ENCODE results near the gene SPC24.

The SPC24 gene

GRCh38 chr19:11200015-11200574 is 44.5 kb upstream of the SPC24 start:
- TF ChIP-seq, protein P1, sequence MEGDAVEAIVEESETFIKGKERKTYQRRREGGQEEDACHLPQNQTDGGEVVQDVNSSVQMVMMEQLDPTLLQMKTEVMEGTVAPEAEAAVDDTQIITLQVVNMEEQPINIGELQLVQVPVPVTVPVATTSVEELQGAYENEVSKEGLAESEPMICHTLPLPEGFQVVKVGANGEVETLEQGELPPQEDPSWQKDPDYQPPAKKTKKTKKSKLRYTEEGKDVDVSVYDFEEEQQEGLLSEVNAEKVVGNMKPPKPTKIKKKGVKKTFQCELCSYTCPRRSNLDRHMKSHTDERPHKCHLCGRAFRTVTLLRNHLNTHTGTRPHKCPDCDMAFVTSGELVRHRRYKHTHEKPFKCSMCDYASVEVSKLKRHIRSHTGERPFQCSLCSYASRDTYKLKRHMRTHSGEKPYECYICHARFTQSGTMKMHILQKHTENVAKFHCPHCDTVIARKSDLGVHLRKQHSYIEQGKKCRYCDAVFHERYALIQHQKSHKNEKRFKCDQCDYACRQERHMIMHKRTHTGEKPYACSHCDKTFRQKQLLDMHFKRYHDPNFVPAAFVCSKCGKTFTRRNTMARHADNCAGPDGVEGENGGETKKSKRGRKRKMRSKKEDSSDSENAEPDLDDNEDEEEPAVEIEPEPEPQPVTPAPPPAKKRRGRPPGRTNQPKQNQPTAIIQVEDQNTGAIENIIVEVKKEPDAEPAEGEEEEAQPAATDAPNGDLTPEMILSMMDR (IDR thresholded peaks at IDR 0.05): no peak

- TF ChIP-seq, protein P1 (IDR thresholded peaks at IDR 0.05): no peak
Measured at GRCh38 chr19:11199517-11199916, 43.9 kb upstream of the SPC24 start.

DNA sequence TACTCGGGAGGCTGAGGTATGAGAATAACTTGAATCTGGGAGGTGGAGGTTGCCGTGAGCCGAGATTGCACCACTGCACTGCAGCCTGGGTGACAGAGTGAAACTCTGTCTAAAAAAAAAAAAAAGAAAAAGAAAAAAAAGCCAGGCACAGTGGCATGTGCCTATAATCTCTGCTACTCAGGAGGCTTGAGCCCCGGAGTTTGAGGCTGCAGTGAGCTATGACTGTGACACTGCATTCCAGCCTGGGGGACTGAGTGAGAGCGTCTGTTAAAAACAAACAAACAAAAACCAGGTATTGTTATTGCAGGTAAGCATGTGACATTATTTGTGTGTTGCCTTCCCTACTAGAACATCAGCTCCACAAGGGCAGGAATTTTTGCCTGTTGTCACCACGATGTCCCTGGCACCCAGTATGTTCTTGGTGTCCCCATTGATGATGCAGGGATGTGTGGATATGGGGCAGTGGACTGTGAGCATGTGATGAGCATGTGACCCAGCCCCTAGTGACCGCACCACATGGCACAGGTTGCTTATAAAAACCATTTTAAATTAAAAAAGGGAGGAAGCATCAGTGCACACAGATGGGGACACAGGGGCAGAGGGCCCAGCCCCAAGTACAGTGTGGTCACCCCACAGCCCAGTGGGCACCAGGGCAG is 43.3 kb upstream of the SPC24 start:
- TF ChIP-seq, protein P1 (IDR thresholded peaks at IDR 0.05): no peak

- TF ChIP-seq, protein P1 (IDR thresholded peaks at IDR 0.05): no peak
Measured at GRCh38 chr19:11198175-11198534, 42.6 kb upstream of the SPC24 start.

GRCh38 chr19:11197291-11198174 is 42.0 kb upstream of the SPC24 start, which contains the start of gene KANK2:
Gene KANK2, minus strand, starts transcription at chr19:11197545. Its CDS starts 3,034 bp downstream, at chr19:11194511.
- TF ChIP-seq, protein P1 (IDR thresholded peaks at IDR 0.05): no peak

DNA sequence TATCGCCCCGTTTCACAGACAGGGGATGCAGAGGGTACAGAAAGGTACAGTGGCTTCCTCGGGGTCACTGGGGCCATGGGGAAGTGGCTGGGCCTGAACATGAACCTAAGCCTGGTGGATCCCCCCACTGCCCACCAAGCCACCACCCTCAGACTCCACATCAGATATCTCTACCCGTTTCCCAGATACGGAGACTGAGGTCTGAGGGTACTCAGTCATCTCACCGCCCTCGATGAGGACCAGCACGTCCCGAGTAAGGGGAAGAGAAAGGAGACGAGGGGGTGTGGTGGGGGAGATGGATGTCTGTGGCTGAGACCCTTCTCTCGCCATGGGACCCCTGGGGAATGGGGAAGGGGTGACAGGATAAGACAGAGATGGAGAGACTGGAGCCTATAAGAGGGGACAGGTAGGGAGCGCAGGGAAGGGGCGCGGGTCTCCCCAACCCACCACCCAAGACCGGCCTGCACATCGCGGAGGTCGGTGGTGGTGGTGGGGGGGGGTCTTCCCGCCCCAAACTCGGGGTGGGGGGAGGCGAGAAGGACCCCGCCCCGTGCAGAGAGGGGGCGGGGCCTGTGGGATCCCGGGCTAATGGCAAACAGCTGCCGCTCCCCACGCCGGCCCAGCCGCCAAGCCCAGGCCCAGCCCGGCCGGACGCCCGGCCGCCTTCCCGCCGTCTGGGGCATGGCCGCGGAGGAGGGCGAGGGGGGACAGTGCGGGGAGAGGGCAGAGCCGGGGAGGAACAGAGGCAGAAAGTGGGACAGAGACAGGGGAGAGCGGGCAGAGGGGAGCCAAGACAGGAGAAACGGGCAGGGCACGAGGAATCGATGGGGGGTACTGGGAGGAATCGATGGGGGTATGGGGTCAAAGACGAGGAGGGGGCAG is 41.1 kb upstream of the SPC24 start:
- TF ChIP-seq, protein P1 (IDR thresholded peaks at IDR 0.05): no peak

- TF ChIP-seq, protein P1 (IDR thresholded peaks at IDR 0.05): no peak
Measured at GRCh38 chr19:11195681-11196080, 40.1 kb upstream of the SPC24 start.
